Uterus (tissue), 4 donors: ENCODE results near the gene ACAP3. TPM values are rescaled to one million over a fixed set of nuclear protein-coding genes. Genes with fewer than 3 reads are reported as not detected.

Experiments
- DNase-seq, 2 donors: peaks; one replicate each; pipeline ENCODE4 v3.0.0-alpha.2; 2019 to 2020
- H3K27ac ChIP-seq, 2 donors: fragments of 200-600 bp; sonication (generic); 1 replicate in 1 of 2; 2 replicates in 1 of 2; pipeline ENCODE4 v1.5.1; 2016 to 2018
- H3K27me3 ChIP-seq, 2 donors: fragments of 200-600 bp; sonication (generic); one replicate each; pipeline ENCODE4 v1.5.1; 2018 to 2019; ENCODE audit warnings: control low read depth in 1 of 2
- H3K36me3 ChIP-seq, 2 donors: fragments of 200-600 bp; sonication (generic); one replicate each; pipeline ENCODE4 v1.5.1; 2019; ENCODE audit warnings: control low read depth in 1 of 2
- H3K4me1 ChIP-seq, 2 donors: fragments of 200-600 bp; sonication (generic); one replicate each; pipeline ENCODE4 v1.5.1; 2018 to 2019; ENCODE audit warnings: control low read depth in 1 of 2
- H3K4me3 ChIP-seq, 2 donors: fragments of 200-600 bp; sonication (generic); 1 replicate in 1 of 2; 2 replicates in 1 of 2; pipeline ENCODE4 v1.5.1; 2018 to 2019; ENCODE audit warnings: mild to moderate bottlenecking in 1 of 2
- H3K9me3 ChIP-seq, 2 donors: fragments of 200-600 bp; sonication (generic); one replicate each; pipeline ENCODE4 v1.5.1; 2019; ENCODE audit warnings: control low read depth in 1 of 2
- POLR2A ChIP-seq, 2 donors: fragments of 450-650 bp; IDR thresholded peaks; one replicate each; pipeline ENCODE4 v1.6.1; 2016; ENCODE audit warnings: antibody characterized with exemption in 2 of 2, mild to moderate bottlenecking in 1 of 2, moderate library complexity in 1 of 2
- intact Hi-C: fragments of 100-400 bp; cut with DNase I; formaldehyde crosslinking; loops from one replicate; pipeline ENCODE4 v1.15.1; 2023; ENCODE audit warnings: low total_unique reads
- total RNA-seq, 4 donors: library from RNA; depleted of rRNA in 3 of 4; stranded (reverse); fragments of >200 nt in 3 of 4; gene quantifications; one replicate each; pipeline versions ENCODE4 v1.1.0 to v1.2.4, GENCODE V29; 2014 to 2023
- TF ChIP-seq, protein P1 (sequence below), 4 experiments: fragments of 200-600 bp in 2 of 4; fragments of 450-650 bp in 2 of 4; sonication (generic) in 2 of 4; IDR thresholded peaks; one replicate each; pipeline ENCODE4 v1.5.1; 2016 to 2019; ENCODE audit warnings: antibody characterized with exemption in 4 of 4, mild to moderate bottlenecking in 2 of 4, moderate library complexity in 1 of 4
- donor health status: DM: yes; HTN: yes; CAD: no.

ACAP3 gene
- total RNA-seq, 4 donors from 2014 or later, result 11.2 to 98.5 (median 44.0) TPM

DNA sequence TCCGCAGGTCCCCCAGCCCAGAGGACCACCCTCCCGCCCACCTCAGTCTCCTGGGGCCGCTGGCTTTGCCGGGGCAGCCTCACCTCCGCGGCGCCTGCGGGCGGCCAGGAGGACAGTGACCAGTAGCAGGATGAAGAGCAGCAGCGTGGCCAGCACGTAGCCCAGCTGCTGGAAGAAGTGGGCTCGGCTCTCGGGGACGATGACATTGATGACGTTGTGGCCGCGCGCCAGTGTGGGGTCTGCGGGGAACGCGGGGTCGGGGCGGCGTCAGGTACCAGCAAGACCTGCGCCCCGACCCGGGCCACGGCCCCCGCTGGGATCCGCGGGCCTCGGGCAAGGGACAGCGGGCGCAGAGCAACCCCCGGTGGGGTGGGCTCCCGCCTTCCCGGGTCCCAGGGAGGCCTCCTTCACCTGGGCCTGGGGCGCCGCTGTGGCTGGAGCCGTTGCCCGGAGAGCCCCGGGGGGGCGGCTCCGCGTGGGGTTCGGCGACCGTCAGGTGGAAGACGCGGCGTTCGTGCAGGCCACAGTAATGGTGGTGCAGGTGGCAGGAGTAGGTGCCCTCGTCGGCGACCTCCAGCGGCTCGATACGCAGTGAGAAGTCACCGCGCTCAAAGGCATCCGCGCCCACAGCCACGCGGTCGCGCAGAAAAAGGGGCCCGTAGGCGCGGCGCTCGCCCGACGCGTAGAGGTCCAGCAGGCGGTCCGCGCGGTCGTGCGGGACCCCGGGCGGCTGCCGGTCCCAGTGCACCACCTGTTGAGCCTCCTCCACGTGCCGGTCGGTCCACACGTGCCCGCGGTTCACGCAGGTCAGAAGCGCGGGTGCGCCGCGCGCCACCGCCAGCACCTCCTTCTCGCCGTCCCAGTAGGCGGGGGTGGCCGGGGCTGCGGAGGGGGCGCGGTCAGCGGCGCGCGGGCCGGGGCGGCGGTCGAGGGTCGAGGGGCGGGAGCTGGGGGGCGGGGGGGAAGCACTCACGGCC lies 46.8 kb upstream of the ACAP3 start:
- Histone ChIP-seq H3K27me3 (no peaks in the 10 kb centered on the region), H3K9me3 (no peaks in the 10 kb centered on the region), H3K4me1 (peaks cover 5 to 24% of the 10 kb centered on the region in 2 donors), H3K36me3 (no peaks in the 10 kb centered on the region), H3K27ac (peak overlapping the region; percentile 64 to 96), H3K4me3 (no peak overlapping the region)
- TF ChIP-seq, protein P1, sequence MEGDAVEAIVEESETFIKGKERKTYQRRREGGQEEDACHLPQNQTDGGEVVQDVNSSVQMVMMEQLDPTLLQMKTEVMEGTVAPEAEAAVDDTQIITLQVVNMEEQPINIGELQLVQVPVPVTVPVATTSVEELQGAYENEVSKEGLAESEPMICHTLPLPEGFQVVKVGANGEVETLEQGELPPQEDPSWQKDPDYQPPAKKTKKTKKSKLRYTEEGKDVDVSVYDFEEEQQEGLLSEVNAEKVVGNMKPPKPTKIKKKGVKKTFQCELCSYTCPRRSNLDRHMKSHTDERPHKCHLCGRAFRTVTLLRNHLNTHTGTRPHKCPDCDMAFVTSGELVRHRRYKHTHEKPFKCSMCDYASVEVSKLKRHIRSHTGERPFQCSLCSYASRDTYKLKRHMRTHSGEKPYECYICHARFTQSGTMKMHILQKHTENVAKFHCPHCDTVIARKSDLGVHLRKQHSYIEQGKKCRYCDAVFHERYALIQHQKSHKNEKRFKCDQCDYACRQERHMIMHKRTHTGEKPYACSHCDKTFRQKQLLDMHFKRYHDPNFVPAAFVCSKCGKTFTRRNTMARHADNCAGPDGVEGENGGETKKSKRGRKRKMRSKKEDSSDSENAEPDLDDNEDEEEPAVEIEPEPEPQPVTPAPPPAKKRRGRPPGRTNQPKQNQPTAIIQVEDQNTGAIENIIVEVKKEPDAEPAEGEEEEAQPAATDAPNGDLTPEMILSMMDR (IDR thresholded peaks at IDR 0.05), result no peak
- TF ChIP-seq POLR2A (IDR thresholded peaks at IDR 0.05), result no peak
- intact Hi-C loops, result loop anchor here (10.0 kb wide), 1 partner anchor 50 kb away; the partner anchor contains the start of genes ACAP3 and PUSL1
- DNase-seq, result no peak

DNA sequence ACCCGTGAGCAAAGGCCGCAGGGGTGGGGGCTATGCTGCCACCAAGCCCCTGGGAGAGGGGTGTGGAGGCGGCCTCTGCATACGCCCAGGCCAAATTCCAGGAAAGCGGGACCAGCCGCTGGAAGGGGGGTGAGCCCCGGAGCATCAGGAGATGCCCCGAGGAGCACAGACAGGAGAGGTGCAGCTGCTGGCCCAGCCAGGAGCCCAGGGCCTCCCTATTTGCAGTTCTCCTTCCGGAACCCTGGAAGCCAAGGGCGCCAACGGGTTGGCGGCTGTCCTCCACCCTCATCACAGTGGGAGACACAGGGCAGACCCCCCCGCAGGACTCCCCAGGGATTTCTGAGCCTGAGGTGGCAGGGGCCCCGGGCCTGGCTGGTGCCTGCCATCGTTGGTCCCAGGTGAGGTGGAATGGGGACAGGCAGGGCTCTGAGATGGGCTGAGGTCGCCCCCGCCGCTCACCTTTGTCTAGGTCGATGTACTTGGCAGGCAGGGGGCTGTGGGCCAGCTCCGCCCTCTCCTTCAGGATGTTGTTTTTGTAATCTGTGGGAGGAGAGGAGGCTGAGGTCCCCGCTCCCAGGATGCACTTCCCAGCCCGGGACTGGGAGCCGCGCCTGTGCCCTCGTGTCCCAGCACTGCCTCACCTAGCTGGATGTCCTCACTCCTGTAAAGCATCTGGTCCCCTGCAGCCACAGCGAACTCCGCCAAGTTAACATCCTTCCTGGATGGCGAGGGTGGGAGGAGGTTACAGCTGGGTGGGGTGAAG lies 45.8 kb upstream of the ACAP3 start:
- no peak for DNase-seq
- TF ChIP-seq, protein P1 (IDR thresholded peaks at IDR 0.05), result no peak
- no peak for TF ChIP-seq POLR2A (IDR thresholded peaks at IDR 0.05)
- intact Hi-C loops, result loop anchor here (10.0 kb wide), 1 partner anchor 49 kb away; the partner anchor contains the start of genes ACAP3 and PUSL1
- Histone ChIP-seq H3K36me3 (no peaks in the 10 kb centered on the region), H3K9me3 (no peaks in the 10 kb centered on the region), H3K4me3 (no peak overlapping the region), H3K27me3 (no peaks in the 10 kb centered on the region), H3K27ac (peak overlapping the region; percentile 64 to 96), H3K4me1 (peaks cover 5 to 25% of the 10 kb centered on the region in 2 donors)

DNA sequence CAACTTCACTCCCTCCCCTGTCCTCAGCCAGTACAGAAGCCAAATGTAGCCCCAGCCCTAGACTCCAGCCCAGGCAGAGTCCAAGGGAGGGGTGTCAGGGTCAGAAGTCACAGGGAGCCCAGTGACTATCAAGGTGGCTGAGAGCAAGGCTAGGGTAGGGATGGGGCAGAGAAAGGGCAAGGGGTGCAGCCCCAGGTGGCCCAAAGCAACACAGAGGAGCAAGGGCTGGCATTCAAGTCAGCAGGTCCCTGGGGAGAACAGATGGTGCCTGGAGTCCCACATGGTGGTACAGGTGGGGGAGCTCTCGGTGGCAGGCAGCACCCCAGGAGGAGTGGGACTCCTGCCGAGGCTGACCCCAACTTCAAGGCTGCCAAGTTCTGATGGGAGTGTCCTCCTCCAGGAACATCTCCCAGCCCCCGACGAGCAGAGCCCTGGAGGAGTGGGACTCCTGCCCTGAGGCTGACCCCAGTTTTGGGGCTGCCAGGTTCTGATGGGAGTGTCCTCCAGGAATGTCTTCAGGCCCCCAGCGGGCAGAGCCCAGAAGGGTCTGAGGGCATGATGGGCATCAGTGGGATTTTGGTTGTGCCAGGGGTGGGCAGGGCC lies 45.2 kb upstream of the ACAP3 start:
- TF ChIP-seq, protein P1 (IDR thresholded peaks at IDR 0.05), result no peak
- TF ChIP-seq POLR2A (IDR thresholded peaks at IDR 0.05), result no peak
- H3K27me3 ChIP-seq, result no peaks in the 10 kb centered on the region
- H3K4me3 ChIP-seq, result no peak overlapping the region

DNA sequence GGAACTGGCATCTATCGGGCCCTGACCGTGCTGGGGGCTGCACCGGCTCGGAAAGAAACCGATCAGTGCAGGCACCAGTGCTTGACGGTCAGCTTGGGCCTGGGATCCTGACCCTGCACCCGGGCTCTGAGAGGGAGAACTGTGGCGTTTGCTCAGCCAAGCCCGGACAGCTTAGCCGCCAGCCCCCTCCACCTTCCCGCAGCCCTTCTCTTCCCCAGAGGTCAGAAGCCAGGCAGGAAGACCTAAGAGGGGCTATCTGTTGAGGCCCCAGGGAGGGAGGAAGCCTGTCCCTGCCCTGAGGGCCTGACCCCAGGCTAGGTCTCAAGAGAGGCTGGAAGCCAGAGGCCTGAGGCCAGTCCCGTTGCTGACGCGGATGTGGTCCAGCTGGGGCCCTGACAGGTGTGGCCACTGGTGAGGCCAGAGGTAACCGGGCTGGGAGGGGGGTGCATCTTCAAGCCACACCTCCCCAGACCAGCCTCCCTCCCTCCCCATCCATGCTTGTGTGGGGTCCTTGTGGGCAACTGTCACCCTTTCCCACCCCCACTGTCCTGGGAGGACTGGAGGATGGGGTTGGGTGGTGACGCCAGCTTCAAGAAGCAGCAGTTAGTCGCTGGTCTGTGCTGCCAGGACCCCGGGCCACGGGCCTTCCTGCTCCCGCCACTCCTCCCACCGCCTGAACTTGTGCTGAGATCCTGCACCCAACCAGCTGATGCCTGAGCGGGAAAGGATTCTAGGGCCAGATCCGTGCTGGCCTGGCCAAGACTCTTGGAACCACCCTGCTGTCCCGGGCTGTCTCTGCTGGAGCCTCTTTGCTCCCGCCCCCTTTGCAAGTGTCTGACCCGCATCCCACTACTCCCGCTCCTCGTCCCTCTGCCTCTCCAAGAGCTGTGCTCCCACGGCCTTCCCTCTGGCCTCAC lies 44.0 kb upstream of the ACAP3 start:
- Histone ChIP-seq H3K4me1 (peaks cover 14 to 36% of the 10 kb centered on the region in 2 donors), H3K36me3 (no peaks in the 10 kb centered on the region), H3K27ac (peak overlapping the region; percentile 64 to 96), H3K9me3 (no peaks in the 10 kb centered on the region), H3K4me3 (no peak overlapping the region), H3K27me3 (no peaks in the 10 kb centered on the region)
- peak; percentile 57 to 78 for DNase-seq
- TF ChIP-seq POLR2A (IDR thresholded peaks at IDR 0.05), result no peak
- TF ChIP-seq, protein P1 (IDR thresholded peaks at IDR 0.05), result no peak
- intact Hi-C loops, result loop anchor here (10.0 kb wide), 1 partner anchor 47 kb away; the partner anchor contains the start of genes ACAP3 and PUSL1

More for the DNA sequence above, 45.2 kb upstream of the ACAP3 start:
- no peaks in the 10 kb centered on the region for H3K9me3 ChIP-seq
- H3K4me1 ChIP-seq, result peaks cover 6 to 29% of the 10 kb centered on the region in 2 donors
- DNase-seq, result no peak
- H3K27ac ChIP-seq, result peak overlapping the region; percentile 64 to 96
- intact Hi-C loops, result loop anchor here (10.0 kb wide), 1 partner anchor 48 kb away; the partner anchor contains the start of genes ACAP3 and PUSL1
- H3K36me3 ChIP-seq, result no peaks in the 10 kb centered on the region
